ENCODE data around the gene PPP1R1B.

DNA sequence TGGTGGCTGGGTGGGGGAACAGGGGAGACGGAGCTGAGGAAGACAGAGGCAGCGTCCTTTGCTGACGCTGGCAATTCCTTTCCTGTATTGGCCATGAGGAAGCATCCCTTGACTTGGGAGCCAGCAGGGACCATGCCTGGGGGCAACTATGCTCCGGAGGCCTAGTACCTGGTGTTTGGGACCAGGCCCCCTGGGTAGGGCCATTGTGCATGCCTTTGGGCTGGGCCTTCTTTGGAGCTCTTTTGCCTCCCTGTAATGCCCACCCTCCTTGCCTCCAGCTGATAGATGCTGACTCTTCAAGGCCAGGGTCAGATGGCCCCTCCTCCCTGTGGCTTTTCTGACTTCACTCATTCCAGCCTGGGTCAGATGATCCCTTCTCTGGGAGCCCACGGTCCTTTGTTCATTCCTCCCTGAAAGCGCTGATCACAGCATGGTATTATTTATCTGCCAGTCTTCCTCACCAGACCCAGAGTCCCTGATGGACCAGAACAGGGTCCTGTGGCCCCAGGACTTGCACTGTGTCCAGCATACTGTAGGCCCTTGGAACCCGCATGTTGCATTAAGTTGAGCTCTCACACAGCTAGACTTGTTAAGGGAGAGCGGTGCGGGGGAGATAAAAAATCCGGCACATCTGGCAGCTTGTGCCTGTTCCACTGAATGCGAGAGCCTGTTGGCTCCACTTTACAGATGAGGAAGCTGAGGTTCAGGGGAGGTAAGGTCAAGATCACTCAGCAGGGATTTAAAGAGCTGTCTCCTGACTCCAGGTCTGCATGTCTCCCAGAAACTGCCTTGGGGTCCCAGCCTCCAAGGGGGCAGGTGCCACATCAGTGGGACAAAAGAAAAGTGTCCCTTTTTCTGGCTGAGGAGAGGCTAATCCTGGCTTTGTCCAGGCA lies 13.1 kb downstream of the PPP1R1B start:
- TF ChIP-seq, protein P1, sequence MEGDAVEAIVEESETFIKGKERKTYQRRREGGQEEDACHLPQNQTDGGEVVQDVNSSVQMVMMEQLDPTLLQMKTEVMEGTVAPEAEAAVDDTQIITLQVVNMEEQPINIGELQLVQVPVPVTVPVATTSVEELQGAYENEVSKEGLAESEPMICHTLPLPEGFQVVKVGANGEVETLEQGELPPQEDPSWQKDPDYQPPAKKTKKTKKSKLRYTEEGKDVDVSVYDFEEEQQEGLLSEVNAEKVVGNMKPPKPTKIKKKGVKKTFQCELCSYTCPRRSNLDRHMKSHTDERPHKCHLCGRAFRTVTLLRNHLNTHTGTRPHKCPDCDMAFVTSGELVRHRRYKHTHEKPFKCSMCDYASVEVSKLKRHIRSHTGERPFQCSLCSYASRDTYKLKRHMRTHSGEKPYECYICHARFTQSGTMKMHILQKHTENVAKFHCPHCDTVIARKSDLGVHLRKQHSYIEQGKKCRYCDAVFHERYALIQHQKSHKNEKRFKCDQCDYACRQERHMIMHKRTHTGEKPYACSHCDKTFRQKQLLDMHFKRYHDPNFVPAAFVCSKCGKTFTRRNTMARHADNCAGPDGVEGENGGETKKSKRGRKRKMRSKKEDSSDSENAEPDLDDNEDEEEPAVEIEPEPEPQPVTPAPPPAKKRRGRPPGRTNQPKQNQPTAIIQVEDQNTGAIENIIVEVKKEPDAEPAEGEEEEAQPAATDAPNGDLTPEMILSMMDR (IDR thresholded peaks at IDR 0.05), result no peak
- TF ChIP-seq POLR2A (IDR thresholded peaks at IDR 0.05), result no peak
- no peak for TF ChIP-seq EP300 (IDR thresholded peaks at IDR 0.05)

Data from suprapubic skin (tissue), 3 donors.